Body of pancreas (tissue), 4 donors: Measurements from ENCODE around the gene ASMT.

Source experiments
- CTCF ChIP-seq, 7 experiments: fragments of 450-650 bp in 4 of 7; fragments of 200-600 bp in 3 of 7; sonication (generic) in 3 of 7; IDR thresholded peaks; one replicate each; pipeline ENCODE4 v1.5.1; 2016 to 2019; ENCODE audit warnings: antibody characterized with exemption in 7 of 7
- POLR2A ChIP-seq, 3 donors: fragments of 450-650 bp; IDR thresholded peaks; one replicate each; pipeline ENCODE4 v1.6.1; 2016; ENCODE audit warnings: antibody characterized with exemption in 3 of 3, mild to moderate bottlenecking in 2 of 3

- TF ChIP-seq CTCF (IDR thresholded peaks at IDR 0.05) (no peak), POLR2A (IDR thresholded peaks at IDR 0.05) (no peak)
Measured at GRCh38 chrX:1592470-1593142, 22.3 kb upstream of the ASMT start.
